HG02763 (cell line): ENCODE results near the gene RACK1.
A peak's percentile ranks its signal among the peaks of the same experiment; 100 is the strongest.

Source experiments
- ATAC-seq: cut with Tn5 transposase; IDR thresholded peaks from one replicate; pipeline ENCODE4 v1.9.1; 2021; ENCODE audit warnings: mild to moderate bottlenecking, moderate library complexity; ENCODE audit not compliant: unreplicated experiment

Gene RACK1

DNA sequence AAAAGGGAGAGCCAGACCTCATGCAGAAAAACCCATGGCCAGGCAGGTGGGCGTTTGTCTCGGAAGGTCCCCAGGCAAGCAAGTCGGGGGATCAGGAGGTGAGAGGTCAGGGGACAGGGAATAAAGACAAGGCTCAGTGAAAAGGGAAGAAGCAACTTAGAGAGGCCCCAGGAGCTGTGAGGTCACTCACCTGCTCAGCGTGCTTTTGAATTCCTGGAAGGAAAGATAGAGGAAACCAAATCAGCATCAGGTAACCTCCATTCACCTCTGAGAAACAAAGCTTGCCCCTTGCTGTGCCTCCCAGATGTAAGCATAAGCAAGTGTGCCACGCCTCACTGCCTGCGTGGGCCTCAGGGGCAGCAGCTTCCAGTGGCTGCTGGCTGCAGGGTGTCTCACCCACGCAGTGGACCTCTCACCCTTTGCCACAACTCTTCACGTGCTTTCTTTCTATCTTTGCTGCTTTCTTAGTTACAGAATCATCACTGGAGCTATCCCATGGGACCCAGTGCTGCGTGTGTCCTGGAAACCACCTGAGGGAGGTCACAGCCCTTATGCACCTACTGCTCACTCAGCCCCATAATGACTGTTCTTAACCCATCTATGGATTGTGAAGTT is 44.7 kb downstream of the RACK1 start:
- peak; percentile 64 for ATAC-seq

DNA sequence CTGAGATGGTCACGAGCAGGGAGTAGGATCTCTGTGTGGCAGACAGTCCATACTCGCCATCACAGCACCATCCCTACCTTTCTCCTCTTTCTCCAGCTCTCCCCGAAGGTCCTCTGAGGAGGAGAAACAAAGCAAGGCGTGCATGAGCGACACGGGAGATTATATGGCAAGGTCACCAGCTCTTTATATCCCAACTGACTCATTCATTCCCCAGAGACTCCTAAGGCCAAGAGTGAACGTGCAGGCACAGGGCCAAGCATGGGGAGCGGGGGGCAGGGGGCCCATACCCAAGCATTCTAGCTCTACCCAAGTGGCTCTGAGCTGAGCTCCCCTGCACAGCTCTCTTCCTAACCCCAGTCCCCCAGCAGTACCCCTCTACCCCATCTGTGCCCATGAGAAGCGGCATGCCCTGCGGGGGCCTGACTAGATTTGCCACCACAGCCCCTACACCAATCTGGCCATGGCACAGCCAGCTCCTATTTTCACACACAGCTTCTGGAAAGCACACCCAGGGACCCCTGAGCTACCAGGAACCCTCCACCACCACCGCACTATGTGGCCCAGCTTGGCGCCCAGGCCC is 45.5 kb downstream of the RACK1 start:
- ATAC-seq: no peak

DNA sequence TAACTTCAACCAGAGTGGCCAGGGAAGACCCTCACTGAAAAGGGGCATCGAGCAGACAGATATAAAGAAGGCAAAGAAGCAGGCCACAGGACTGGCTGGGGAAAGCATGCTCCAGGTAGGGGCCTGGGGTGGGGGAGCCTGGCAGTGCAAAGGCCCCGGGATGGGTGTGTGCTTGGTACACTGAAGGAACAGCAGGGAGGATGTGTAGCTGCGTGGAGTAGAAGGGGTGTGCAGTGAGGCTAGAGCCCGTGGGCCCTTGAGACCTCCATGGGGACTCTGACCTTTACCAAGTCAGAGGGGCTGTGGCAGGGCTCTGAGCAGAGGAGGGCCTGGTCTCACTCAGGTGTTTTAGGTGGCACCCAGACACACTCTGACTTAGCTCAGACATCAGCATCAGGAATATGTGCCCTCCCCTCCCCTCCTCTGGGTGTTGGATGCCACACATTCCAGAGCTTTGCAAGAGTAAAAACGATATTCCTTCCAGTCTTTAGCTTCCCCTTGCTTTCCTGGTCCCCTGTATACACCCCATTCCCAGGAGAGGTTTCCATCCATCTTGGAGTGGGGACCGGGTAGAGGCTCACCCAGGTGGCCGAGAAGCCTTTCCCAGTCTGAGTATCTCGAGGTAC is 46.3 kb downstream of the RACK1 start:
- no peak for ATAC-seq

GRCh38 chr5:181195249-181195761 is 48.4 kb downstream of the RACK1 start:
- ATAC-seq: no peak

DNA sequence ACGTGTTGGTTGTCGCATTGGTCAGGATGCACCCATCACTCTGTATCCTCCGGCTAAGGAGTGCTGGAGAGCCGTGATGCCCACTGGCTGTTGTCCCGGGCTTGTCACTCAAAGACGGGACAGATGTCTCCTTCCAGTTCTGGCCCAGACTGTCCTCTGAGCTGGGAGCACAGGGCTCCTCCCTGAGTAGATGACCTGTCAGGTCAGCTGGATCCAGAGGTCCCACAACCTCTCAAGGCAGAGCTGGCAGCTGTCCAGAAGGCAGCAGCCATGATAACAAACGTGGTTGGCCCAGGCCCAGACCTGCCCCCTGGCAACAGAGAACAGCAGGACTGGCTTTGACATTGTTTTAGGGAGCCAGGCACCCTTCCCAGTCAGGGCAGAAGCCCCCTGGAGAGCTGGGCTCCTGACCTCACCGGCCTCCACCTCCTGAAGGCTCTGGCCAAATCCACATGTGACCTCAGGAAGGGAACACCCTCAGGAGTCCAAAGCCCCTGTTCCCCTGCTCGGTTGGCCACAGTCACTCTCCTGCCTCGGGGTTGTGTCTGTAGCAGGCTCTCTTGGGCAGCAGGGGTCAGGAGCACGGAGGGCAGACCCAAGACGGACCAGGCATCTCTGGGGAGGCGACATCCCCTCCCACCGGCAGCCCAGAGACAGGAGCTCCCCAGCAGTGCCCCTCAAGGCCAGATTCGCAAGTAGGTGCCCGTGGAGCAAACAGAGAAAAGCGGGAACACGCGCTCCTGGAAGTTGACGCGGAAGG is 49.0 kb downstream of the RACK1 start:
- ATAC-seq: no peak

GRCh38 chr5:181193656-181194055 is 50.0 kb downstream of the RACK1 start:
- no peak for ATAC-seq

DNA sequence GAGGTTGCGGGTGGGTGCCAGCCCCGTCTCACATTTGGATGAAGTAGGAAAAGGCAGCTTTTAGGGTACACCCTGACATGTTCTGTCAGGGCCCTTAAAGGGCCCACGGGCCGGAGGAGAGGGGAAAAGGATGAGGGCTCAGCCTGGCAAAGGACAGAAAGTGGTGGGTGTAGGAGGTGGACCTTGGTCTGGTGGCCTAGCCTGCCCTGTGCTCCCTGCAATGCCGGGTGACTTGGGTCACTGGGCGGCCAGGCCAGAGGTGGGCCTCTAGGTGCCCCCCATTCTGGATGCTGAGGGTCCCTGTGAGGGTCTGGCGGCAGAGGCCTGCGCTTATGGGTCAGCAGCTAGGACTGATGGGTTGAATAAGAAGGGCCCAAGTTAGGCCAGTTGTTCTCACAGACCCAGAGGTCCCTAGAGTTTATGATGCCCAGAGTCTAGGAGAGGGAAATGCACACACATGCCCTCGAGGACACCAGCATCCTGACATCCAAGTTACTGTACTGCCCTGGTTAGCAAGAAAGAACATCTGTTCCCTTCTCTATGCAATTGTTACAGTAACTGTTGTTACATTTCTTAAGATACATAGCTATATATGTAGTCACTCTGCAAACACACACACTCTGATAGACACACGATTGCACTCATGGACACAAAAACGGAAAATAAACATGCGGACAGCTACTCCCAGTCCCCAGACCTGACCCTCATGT is 51.2 kb downstream of the RACK1 start:
- no peak for ATAC-seq

DNA sequence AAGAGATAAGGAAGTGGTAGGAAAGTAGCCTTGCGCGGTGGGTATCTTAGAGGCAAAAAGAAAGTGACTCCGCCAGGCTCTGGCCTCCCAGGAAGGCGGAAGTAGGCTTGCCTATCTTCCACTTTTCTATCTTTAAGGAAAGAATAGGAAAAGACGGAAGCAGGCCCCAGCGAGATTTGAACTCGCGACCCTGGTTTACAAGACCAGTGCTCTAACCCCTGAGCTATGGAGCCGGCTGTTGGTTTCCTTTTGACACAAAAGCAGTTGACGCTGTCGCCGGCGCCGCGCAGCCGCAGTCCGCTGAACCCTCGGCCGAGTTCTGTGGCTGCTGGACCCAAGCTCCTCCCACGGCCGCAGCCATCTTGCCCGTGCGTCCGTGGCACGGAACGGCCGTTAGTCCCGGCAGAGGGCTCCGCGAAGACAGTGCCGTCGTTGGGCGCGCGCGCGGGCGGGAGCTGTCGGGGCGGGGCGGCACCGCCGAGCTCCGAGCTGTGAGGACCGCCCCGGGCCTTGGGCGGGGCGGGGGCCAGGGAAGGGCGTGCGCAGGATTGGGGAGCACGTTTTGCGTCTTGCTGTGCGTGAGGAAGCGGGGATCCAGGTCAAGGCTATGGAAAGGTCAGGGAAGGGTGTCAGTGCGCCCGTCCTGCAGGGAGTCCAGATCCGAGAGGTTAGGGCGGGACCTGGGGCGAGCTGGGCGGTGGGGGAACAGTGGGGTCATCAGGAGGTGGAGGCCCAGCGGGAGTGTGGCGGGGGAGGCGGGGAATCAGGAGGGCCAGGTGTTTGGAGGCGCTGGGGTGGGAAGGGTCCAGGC is 52.0 kb downstream of the RACK1 start:
- ATAC-seq: peak; percentile 61

- peak; percentile 3 for ATAC-seq
These were observed 52.8 kb downstream of the RACK1 start for GRCh38 chr5:181190711-181191525.

GRCh38 chr5:181189962-181190710 is 53.6 kb downstream of the RACK1 start:
- no peak for ATAC-seq

- no peak for ATAC-seq
These were observed 54.2 kb downstream of the RACK1 start for GRCh38 chr5:181189363-181189961.

GRCh38 chr5:181188700-181189362 is 54.9 kb downstream of the RACK1 start:
- ATAC-seq: no peak

- no peak for ATAC-seq
These were observed 56.0 kb downstream of the RACK1 start for GRCh38 chr5:181187500-181188213.

DNA sequence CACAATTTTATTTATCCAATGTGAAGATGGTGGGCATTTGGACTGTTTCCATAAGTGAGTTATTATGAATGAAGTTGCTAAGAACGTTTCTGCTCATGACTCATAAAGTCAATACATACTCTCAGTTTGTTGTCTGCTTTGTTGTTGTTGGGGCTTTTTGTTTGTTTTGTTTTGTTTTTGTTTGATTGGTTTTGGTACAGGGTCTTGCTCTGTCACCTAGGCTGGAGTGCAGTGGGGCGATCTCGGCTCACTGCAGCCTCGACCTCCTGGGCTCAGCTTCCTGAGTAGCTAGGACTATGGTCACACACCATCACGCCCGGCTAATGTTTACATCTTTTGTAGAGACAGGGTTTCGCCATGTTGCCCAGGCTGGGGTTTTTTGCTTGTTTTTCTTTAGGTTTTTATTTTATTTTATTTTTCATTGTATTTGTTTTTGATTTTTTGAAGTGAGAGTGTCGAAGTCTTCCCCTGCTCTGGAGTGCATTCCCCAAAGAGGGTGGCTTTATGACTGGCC is 56.7 kb downstream of the RACK1 start:
- ATAC-seq: no peak
